SK-N-SH treated with all-trans-retinoic acid at 6 μM for 48 hours (cell line): ENCODE data around the gene DNAH1.

Experiments
- ATAC-seq: fragments of 200-7000 bp; cut with Tn5 transposase; 3 replicates; pipeline ENCODE4 v1.9.1; 2020; ENCODE audit warnings: mild to moderate bottlenecking, moderate library complexity
- ARNTL ChIP-seq: fragments of 450-650 bp; formaldehyde crosslinking; IDR thresholded peaks from 2 replicates; pipeline ENCODE4 v1.5.0; 2020; ENCODE audit warnings: low read depth, mild to moderate bottlenecking, moderate library complexity, borderline replicate concordance
- BACH2 ChIP-seq: fragments of 250-450 bp; sonication (Bioruptor Pico); IDR thresholded peaks from 2 replicates; pipeline ENCODE4 v1.9.0; 2021; ENCODE audit warnings: mild to moderate bottlenecking, borderline replicate concordance
- CREB5 ChIP-seq: fragments of 250-450 bp; sonication (Bioruptor Pico); IDR thresholded peaks from 2 replicates; pipeline ENCODE4 v1.5.1; 2020; ENCODE audit warnings: low read depth, mild to moderate bottlenecking, moderate library complexity
- CSDC2 ChIP-seq: fragments of 250-450 bp; sonication (Bioruptor Pico); IDR thresholded peaks from 2 replicates; pipeline ENCODE4 v1.5.0; 2020; ENCODE audit warnings: mild to moderate bottlenecking, moderate library complexity
- CSRNP3 ChIP-seq: fragments of 250-450 bp; sonication (Bioruptor Pico); IDR thresholded peaks from 2 replicates; pipeline ENCODE4 v1.5.1; 2021; ENCODE audit warnings: mild to moderate bottlenecking, moderate library complexity
- GLIS3 ChIP-seq: fragments of 250-450 bp; sonication (Bioruptor Pico); IDR thresholded peaks from 2 replicates; pipeline ENCODE4 v1.5.0; 2020; ENCODE audit warnings: mild to moderate bottlenecking, moderate library complexity
- ISL1 ChIP-seq: fragments of 250-450 bp; sonication (Bioruptor Pico); IDR thresholded peaks from 2 replicates; pipeline ENCODE4 v2.1.2; 2022; ENCODE audit warnings: mild to moderate bottlenecking, moderate library complexity
- OSR1 ChIP-seq: fragments of 250-450 bp; sonication (Bioruptor Pico); IDR thresholded peaks from 2 replicates; pipeline ENCODE4 v1.8.0; 2022; ENCODE audit warnings: moderate library complexity, mild to moderate bottlenecking, inconsistent platforms
- PATZ1 ChIP-seq: fragments of 250-450 bp; sonication (Bioruptor Pico); IDR thresholded peaks from 2 replicates; pipeline ENCODE4 v1.8.0; 2020; ENCODE audit warnings: mild to moderate bottlenecking, moderate library complexity, borderline replicate concordance
- POU6F1 ChIP-seq: fragments of 250-450 bp; sonication (Bioruptor Pico); IDR thresholded peaks from 2 replicates; pipeline ENCODE4 v1.8.0; 2021; ENCODE audit warnings: low read depth, mild to moderate bottlenecking, moderate library complexity, borderline replicate concordance
- PPARA ChIP-seq: fragments of 250-450 bp; sonication (Bioruptor Pico); IDR thresholded peaks from 2 replicates; pipeline ENCODE4 v1.5.0; 2020; ENCODE audit warnings: mild to moderate bottlenecking, borderline replicate concordance
- SNAI2 ChIP-seq: fragments of 250-450 bp; sonication (Bioruptor Pico); IDR thresholded peaks from 2 replicates; pipeline ENCODE4 v1.5.0; 2020; ENCODE audit warnings: mild to moderate bottlenecking, moderate library complexity
- TCF4 ChIP-seq: fragments of 250-450 bp; sonication (Bioruptor Pico); IDR thresholded peaks from 2 replicates; pipeline ENCODE4 v1.8.0; 2021; ENCODE audit warnings: mild to moderate bottlenecking, moderate library complexity, borderline replicate concordance
- TOX ChIP-seq: fragments of 250-450 bp; sonication (Bioruptor Pico); IDR thresholded peaks from 2 replicates; pipeline ENCODE4 v1.8.0; 2021; ENCODE audit warnings: mild to moderate bottlenecking, moderate library complexity, borderline replicate concordance
- TSHZ2 ChIP-seq: fragments of 250-450 bp; sonication (Bioruptor Pico); IDR thresholded peaks from 2 replicates; pipeline ENCODE4 v1.5.0; 2020; ENCODE audit warnings: mild to moderate bottlenecking, moderate library complexity
- ZC3H10 ChIP-seq: fragments of 250-450 bp; sonication (Bioruptor Pico); IDR thresholded peaks from 2 replicates; pipeline ENCODE4 v1.5.1; 2021; ENCODE audit warnings: mild to moderate bottlenecking, moderate library complexity
- ZFP3 ChIP-seq: fragments of 250-450 bp; sonication (Bioruptor Pico); IDR thresholded peaks from 2 replicates; pipeline ENCODE4 v1.5.0; 2020; ENCODE audit warnings: mild to moderate bottlenecking, moderate library complexity
- ZFP30 ChIP-seq: fragments of 450-650 bp; formaldehyde crosslinking; IDR thresholded peaks from 2 replicates; pipeline ENCODE4 v1.5.0; 2022; ENCODE audit warnings: mild to moderate bottlenecking, moderate library complexity
- ZNF565 ChIP-seq: fragments of 450-650 bp; formaldehyde crosslinking; conservative IDR thresholded peaks from 2 replicates; pipeline ENCODE4 v1.5.0; 2020; ENCODE audit warnings: low read depth, mild to moderate bottlenecking, moderate library complexity
- ZNF70 ChIP-seq: fragments of 450-650 bp; formaldehyde crosslinking; IDR thresholded peaks from 2 replicates; pipeline ENCODE4 v1.5.0; 2020; ENCODE audit warnings: mild to moderate bottlenecking, moderate library complexity
- ZNF8 ChIP-seq: fragments of 450-650 bp; formaldehyde crosslinking; IDR thresholded peaks from 2 replicates; pipeline ENCODE4 v1.5.0; 2020; ENCODE audit warnings: mild to moderate bottlenecking, moderate library complexity

DNAH1 gene

GRCh38 chr3:52325686-52326085 lies 9.6 kb downstream of the DNAH1 start:
- no peak for ATAC-seq
- TF ChIP-seq SNAI2 (CRISPR knock-in tag) (no peak), ZFP3 (no peak), ZC3H10 (CRISPR knock-in tag) (no peak), ZNF8 (CRISPR knock-in tag) (no peak), TOX (no peak)
- TF ChIP-seq, all 23 proteins: peak for 0

- ATAC-seq: no peak
- TF ChIP-seq ARNTL (CRISPR knock-in tag): no peak
- TF ChIP-seq SNAI2 (CRISPR knock-in tag): no peak
- no peak for TF ChIP-seq ZNF8 (CRISPR knock-in tag)
- TF ChIP-seq CSRNP3 (CRISPR knock-in tag): no peak
- TF ChIP-seq TSHZ2 (CRISPR knock-in tag): no peak
- no peak for TF ChIP-seq ZFP3
- no peak for TF ChIP-seq TOX
- TF ChIP-seq ZFP30 (CRISPR knock-in tag): no peak
- no peak for TF ChIP-seq PPARA (CRISPR knock-in tag)
- no peak for TF ChIP-seq GLIS3 (CRISPR knock-in tag)
- TF ChIP-seq CREB5 (CRISPR knock-in tag): no peak
- TF ChIP-seq ZC3H10 (CRISPR knock-in tag): no peak
- no peak for TF ChIP-seq ZNF70 (CRISPR knock-in tag)
- TF ChIP-seq TCF4 (CRISPR knock-in tag): no peak
- TF ChIP-seq CSDC2 (CRISPR knock-in tag): no peak
- TF ChIP-seq POU6F1 (CRISPR knock-in tag): no peak
- no peak for TF ChIP-seq ISL1 (CRISPR knock-in tag)
- no peak for TF ChIP-seq OSR1
- no peak for TF ChIP-seq BACH2 (CRISPR knock-in tag)
These were observed 10.9 kb downstream of the DNAH1 start for GRCh38 chr3:52326976-52327375.

GRCh38 chr3:52327486-52328290 lies 11.6 kb downstream of the DNAH1 start:
- no peak for ATAC-seq
- TF ChIP-seq ZNF565 (CRISPR knock-in tag) (no peak), OSR1 (no peak), ZNF70 (CRISPR knock-in tag) (no peak), SNAI2 (CRISPR knock-in tag) (no peak), ARNTL (CRISPR knock-in tag) (no peak), ZNF8 (CRISPR knock-in tag) (no peak), CREB5 (CRISPR knock-in tag) (no peak), TOX (no peak), POU6F1 (CRISPR knock-in tag) (no peak), PPARA (CRISPR knock-in tag) (no peak), PATZ1 (CRISPR knock-in tag) (no peak), CSDC2 (CRISPR knock-in tag) (no peak)
